HG03342 (cell line): Measurements from ENCODE around the gene DENND1A.
"Not testable (repeated sequence)": the region's sequence is repeated elsewhere in the genome, so short reads cannot be mapped to it uniquely, and the experiment has no call there.

ENCODE experiments used
- ATAC-seq: cut with Tn5 transposase; IDR thresholded peaks from one replicate; pipeline ENCODE4 v1.9.1; 2021; ENCODE audit warnings: mild to moderate bottlenecking, moderate library complexity; ENCODE audit not compliant: unreplicated experiment

Gene DENND1A

GRCh38 chr9:123925161-123925560, 4.8 kb downstream of the DENND1A start:
- no peak for ATAC-seq

- ATAC-seq = no peak
These were observed 5.2 kb downstream of the DENND1A start for GRCh38 chr9:123924727-123925126.

- no peak for ATAC-seq
These were observed 6.0 kb downstream of the DENND1A start for GRCh38 chr9:123923884-123924283.

GRCh38 chr9:123923377-123923776, 6.5 kb downstream of the DENND1A start:
- no peak for ATAC-seq

DNA sequence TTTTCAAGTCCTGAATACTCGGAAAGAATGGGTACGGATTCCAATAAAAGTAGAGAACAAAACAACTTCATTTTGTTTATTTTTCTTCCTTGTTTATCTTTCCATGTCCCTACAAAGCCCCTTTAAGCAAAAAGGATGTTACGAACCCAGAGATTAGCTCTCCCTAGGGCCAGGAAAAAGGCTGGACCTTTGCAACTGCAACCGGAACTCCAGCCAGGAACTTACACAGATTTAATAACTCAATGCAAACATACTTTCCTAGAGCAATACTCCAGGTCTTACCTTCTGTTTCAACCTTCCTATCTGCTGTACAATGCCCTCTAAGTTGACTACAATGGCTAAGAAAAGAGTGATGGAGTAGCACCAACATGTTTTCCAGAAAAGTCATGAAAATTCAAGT, 7.0 kb downstream of the DENND1A start:
- ATAC-seq = no peak

- ATAC-seq = no peak
These were observed 7.5 kb downstream of the DENND1A start for GRCh38 chr9:123922431-123922830.

DNA sequence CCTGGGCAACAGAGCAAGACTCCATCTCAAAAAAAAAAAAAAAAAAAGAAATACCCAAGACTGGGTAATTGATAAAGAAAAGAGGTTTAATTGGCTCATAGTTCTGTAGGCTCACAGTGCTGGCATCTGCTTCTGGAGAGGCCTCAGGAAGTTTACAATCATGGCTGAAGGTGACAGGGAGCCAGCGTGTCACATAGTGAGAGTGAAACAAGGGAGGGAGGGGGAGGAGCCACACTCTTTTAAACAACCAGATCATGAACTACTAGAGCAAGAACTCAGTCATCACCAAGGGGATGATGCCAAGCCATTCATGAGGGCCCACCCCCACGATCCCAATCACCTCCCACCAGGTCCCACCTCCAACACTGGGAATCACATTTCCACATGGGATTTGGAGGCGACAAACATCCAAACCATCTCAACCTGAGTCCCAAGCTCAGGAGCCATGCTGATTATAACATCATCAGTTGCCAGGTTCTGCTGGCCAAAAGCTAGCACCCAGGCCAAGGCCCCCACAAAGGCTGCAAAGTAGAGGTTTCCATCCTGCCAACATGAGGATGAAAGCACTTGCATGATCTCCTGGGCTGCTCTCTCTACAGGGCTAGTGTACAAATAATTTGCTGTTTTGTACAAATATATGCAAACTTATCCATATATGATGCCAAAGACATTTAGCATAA, 15.3 kb downstream of the DENND1A start:
- ATAC-seq = no peak

DNA sequence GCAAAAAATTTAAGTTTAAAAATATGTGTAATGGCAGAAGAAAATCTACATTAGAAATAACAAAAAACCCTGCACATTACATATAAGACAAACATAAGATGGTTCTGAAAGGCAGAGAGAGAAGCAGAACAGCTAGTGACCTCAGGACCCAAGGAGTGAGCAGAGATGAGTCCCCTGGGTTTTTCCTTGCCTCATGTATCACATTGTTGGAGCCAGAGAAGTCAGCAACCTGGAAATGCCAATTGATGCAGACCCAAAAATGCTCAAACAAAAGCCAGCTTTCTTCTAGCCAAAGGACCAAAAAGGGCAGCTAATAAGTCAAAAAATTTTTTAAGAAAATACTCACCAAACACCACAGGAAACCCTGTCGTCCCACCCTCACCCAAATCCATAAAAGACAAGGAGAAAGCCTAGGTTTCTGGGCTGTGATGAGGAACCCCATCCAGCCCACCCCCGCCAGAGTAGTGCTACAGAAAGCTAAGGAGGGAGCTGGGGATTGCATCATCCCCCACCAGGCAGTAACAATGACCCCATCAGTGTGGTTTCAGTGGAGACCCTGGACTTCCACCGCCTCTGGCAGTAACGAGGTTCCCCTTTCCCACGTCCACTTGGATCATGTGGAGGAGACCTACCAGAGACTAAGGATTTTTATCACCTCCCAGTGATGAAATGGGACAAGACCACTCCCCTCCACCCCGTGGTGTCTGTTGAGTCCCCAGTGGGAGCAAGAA, 17.6 kb downstream of the DENND1A start:
- ATAC-seq = no peak

DNA sequence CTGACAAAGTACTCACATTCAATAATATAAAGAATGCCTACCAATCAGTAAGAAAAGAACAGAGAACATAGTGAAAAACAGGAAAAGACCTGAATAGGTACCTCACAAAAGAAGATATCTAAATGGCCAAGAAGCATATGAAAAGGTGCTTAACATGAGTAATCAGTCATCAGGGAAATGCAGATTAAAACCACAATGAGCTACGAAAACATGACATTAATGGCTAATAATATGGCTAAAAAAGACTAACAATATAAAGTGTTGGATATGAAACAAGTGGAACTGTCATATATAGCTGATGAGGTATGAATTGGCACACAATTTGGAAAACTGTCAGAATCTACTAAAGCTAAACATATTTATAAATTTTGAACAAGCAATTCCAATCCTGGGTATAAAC, 18.9 kb downstream of the DENND1A start:
- ATAC-seq = no peak

DNA sequence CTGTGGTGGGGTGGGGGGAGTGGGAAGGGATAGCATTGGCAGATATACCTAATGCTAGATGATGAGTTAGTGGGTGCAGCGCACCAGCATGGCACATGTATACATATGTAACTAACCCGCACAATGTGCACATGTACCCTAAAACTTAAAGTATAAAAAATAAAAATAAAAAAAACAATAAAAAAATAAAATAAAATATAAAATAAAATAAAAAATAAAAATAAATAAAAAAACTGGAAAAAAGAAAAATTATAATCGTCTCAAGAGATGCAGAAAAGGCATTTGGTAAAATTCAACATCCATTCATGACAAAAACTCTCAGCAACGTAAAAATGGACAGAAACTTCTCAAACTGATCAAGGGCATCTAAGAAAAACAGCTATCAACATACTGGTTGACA, 20.7 kb downstream of the DENND1A start:
- not testable (repeated sequence) for ATAC-seq

- not testable (repeated sequence) for ATAC-seq
These were observed 26.4 kb downstream of the DENND1A start for GRCh38 chr9:123903550-123903949.

DNA sequence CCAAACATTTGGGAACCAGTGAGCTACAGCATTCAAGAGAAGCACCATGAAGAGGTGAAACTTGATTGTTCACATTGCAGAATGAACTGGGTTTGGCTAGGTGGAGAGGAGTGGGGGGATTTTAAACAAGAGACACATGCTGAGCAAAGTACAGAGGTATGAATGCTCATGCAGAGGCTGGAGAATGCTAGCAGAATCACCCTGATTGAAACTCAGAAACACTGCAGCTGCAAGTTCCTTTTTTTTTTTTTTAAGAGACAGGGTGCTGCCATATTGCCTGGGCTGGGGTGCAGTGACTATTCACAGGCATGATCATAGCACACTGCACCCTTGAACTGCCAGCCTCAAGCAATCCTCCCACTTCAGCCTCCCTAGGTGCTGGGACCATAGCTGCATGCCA, 35.1 kb downstream of the DENND1A start:
- ATAC-seq = no peak

- no peak for ATAC-seq
These were observed 36.0 kb downstream of the DENND1A start for GRCh38 chr9:123893831-123894460.

DNA sequence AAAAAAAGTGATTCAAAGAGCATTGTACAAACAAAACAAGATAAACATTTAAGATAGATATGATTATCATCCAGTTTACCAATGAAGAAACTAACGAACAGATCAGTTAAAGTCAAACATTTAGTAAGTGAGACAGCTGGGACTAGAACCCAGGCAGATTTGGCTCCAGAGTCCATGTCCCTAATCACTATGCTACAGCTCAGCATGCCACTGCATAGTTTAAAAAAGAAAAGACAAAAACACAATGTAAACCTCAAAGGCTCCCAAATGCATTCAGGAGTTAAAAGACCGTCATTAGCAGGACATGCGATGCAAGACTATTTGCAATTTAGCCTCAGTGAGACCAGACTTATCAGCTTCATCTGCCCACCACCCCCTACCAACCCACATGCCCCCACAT, 36.8 kb downstream of the DENND1A start:
- ATAC-seq = no peak

GRCh38 chr9:123887837-123888236, 42.1 kb downstream of the DENND1A start:
- no peak for ATAC-seq

GRCh38 chr9:123885834-123886233, 44.1 kb downstream of the DENND1A start:
- ATAC-seq = not testable (repeated sequence)

GRCh38 chr9:123883634-123884033, 46.3 kb downstream of the DENND1A start:
- ATAC-seq = no peak

GRCh38 chr9:123881604-123882003, 48.3 kb downstream of the DENND1A start:
- no peak for ATAC-seq

DNA sequence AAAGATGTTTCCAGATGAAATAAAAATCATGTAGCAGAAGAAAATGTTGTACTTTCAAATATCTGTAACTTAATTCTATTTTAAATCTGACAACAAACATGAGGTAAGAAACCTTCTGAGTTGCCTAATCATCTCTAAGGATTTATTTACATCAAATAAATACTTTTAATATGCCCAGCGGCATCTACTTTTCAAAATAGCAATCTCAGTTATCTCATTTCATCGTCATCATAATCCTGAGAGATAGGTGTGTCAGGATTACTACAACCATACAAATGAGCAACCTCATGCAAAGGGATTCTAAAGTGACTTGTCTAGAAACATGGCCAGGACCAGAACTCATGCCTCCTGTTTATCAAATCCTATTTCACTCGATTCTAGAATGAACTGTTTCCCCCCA, 49.5 kb downstream of the DENND1A start:
- ATAC-seq = no peak

DNA sequence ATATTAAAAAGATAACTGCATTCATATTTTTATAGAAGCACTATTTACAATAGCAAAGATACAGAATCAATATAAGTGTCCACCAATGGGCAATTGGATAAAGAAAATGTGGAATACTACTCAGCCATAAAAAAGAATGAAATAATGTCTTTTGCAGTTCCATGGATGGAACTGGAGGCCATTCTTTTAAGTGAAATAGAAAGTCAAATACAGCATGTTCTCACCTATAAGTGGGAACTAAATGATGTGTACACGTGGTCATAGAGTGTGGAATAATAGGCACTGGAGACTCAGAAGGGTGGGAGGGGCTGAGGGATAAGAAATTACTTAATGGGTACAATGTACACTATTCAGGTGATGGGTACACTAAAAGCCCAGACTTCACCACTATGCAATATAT, 53.2 kb downstream of the DENND1A start:
- no peak for ATAC-seq

- no peak for ATAC-seq
These were observed 57.2 kb downstream of the DENND1A start for GRCh38 chr9:123872710-123873109.

- ATAC-seq = no peak
These were observed 58.1 kb downstream of the DENND1A start for GRCh38 chr9:123871781-123872180.
